ENCODE data around the gene SRF.

Gene SRF

DNA sequence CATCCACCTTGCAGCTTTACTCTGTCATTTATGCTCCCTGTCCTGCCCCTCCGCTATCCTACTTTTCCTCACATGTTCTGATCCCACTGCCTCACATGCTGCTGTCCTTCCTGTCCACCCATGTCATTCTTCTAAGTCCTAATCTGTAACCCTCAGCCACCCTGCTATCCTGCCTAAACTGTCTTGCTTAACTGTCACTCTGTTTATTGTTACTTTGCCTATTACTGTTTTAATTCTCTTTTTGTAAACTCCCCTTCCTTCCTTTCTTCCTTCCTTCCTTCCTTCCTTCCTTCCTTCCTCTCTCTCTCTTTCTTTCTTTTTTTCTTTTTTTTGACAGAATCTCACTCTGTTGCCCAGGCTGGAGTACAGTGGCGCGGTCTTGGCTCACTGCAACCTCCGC is 12.4 kb downstream of the SRF start:
- no peak for DNase-seq (ENCODE audit: low read depth in 2 of 2)

DNA sequence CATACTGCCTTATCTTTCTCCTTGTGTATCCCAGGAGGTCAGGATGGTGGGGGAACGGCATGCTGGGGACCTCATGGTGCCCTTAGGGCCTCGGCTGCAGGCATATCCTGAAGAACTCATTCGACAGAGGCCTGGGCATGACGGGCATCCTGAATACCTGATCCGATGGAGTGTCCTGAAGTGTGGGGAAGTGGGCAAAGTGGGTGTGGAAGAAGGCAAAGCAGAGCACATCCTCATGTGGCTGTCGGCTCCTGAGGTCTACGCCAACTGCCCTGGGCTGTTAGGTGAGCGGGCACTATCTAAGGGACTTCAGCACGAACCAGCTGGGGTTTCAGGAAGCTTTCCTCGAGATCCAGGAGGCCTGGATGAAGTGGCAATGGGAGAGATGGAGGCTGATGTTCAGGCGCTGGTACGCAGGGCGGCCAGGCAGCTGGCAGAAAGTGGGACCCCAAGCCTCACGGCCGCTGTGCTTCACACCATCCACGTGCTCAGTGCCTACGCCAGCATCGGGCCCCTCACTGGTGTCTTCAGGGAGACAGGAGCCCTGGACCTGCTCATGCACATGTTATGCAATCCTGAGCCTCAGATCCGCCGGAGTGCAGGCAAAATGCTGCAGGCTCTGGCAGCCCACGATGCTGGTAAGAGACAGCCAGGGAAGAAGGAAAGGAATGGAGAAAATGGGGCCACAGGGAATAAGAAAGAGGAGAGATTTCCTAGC is 13.4 kb downstream of the SRF start:
- DNase-seq (ENCODE audit: low read depth in 2 of 2), result no peak

DNA sequence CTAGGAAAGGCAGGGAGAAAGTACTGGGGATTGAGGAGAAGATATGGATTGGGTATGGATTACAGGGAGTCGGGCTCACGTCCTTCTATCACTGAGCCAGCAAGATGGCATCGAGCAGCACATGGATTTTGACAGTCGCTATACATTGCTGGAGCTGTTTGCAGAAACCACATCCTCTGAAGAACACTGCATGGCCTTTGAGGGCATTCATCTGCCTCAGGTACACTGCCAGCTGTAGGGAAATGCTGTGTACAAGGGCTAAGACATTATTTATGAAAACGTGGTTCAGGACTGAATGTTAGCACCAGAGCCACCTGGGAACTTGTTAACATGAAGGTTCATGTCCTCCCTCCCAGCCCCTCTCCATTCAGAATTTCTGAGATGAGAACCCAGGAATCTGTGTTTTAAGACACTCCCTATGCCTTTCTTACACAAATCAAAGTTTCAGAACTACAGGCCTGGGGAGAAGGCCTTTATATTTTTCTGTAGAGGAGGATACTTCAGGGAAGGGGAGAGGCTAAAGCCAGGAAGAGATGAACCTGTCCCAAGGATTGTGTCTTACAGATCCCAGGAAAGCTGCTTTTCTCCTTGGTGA is 14.4 kb downstream of the SRF start:
- DNase-seq (ENCODE audit: low read depth in 2 of 2), result no peak

- DNase-seq (ENCODE audit: low read depth in 2 of 2), result no peak
Observed at GRCh38 chr6:43186019-43186418, 14.9 kb downstream of the SRF start.

GRCh38 chr6:43186706-43187105 is 15.6 kb downstream of the SRF start:
- no peak for DNase-seq (ENCODE audit: low read depth in 2 of 2)

DNA sequence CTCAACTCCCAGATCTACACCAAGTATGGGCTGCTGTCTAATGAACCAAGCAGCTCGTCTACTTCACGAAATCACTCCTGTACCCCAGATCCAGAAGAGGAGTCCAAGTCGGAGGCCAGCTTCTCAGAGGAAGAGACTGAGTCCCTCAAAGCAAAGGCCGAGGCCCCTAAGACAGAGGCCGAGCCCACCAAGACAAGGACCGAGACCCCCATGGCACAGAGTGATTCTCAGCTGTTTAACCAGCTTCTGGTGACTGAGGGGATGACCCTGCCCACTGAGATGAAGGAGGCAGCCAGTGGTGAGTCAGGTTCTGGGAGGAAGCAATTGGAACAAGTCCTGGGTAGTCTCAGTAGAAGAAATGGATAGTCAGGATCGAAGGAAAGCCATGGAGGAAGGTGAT is 16.8 kb downstream of the SRF start:
- no peak for DNase-seq (ENCODE audit: low read depth in 2 of 2)

DNA sequence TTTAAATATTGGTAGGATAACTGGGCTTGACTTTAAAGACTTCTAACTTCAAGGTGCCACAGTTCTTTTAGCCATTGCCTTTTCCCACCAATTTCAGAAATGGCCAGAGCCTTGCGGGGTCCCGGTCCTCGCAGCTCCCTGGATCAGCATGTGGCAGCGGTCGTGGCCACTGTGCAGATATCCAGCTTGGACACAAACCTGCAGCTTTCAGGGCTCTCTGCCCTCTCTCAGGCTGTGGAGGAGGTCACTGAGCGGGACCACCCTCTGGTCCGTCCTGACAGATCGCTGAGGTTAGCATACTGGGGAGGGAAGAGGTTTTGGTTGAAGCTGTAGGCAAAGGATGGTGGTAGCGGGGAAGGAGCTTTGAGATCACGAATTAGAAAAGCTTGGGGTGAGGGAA is 17.4 kb downstream of the SRF start:
- no peak for DNase-seq (ENCODE audit: low read depth in 2 of 2)

- no peak for DNase-seq (ENCODE audit: low read depth in 2 of 2)
Observed at GRCh38 chr6:43189776-43190304, 18.8 kb downstream of the SRF start.

DNA sequence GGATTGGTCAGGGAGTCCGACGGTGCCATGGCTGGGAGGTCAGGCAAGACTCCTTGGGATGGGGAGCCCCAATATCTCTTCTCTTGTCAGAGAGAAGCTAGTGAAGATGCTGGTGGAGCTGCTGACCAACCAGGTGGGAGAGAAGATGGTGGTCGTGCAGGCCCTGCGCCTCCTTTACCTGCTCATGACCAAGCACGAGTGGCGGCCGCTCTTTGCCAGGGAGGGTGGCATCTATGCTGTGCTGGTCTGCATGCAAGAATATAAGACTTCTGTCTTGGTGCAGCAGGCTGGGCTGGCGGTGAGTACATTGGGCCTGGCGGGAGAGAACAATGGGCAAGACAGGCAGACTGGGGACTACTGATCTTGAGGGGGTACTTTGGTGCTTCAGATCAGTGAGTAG is 21.8 kb downstream of the SRF start:
- no peak for DNase-seq (ENCODE audit: low read depth in 2 of 2)

DNA sequence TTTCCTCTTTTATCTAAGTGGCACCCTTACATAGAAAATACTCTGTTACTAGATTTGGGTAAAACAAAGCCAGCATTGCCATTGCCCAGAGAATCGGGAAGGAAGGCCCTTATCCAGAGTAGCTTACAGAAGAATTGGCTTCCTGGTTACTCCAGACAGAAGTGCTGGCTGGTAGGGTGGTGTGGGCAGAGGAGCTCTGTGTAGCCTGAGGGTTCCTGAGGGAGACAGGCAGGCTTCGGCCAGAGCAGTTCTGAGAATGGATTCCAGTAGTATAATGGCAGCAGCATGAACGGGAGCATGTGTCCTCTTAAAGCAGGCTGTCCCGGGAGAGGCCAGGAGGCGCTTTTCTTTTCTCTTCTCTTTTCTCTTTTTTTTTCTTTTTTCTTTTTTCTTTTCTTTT is 22.9 kb downstream of the SRF start:
- DNase-seq (ENCODE audit: low read depth in 2 of 2), result no peak

DNA sequence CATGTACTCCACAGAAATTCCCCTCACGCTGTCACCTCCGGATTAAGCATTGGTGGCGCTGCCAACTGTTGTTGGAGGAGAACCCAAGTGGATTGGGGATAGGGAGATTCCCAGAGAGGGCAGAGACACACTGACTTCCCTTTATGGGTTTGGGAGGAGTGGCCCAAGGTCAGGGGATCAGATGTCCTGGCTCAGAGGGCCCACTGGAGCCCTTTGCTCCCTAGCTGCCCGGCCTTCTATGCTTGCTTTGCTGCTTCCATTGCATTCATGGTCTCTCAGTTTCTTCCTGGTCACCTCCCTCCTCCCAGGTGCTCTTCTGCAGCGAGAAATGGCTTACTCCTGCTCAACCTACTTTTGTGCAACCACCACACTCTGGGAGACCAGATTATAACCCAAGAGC is 25.3 kb downstream of the SRF start:
- DNase-seq (ENCODE audit: low read depth in 2 of 2), result no peak

DNA sequence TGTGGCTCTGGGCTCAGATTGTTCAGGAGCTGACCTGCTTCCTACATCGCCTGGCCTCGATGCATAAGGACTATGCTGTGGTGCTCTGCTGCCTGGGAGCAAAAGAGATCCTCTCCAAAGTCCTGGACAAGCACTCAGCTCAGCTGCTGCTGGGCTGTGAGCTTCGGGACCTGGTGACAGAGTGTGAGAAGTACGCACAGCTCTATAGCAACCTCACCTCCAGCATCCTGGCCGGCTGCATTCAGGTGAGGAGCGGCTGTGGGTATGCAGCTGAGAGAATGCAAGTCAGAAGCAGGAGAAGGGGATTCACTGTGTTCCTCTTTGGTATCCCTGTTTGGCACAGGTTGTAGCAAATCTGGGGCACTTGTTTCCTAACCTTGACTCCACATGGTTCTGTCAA is 28.8 kb downstream of the SRF start:
- no peak for DNase-seq (ENCODE audit: low read depth in 2 of 2)

DNA sequence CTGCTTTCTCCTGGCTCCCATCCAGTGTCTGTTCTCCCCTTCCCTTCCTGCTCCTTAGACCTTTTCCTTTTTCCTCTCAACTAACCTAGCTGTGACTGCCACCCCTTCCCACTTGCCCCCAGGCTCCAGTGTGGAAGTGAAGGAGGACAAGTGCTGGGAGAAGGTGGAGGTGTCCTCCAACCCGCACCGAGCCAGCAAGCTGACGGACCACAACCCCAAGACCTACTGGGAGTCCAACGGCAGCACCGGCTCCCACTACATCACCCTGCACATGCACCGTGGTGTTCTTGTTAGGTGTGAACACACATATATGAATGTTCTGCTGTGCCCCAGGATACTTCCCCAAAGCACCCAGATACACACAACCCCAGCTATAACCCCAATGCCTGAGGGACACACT is 29.5 kb downstream of the SRF start:
- DNase-seq (ENCODE audit: low read depth in 2 of 2), result no peak

GRCh38 chr6:43202451-43202850 is 31.4 kb downstream of the SRF start:
- DNase-seq (ENCODE audit: low read depth in 2 of 2), result no peak

DNA sequence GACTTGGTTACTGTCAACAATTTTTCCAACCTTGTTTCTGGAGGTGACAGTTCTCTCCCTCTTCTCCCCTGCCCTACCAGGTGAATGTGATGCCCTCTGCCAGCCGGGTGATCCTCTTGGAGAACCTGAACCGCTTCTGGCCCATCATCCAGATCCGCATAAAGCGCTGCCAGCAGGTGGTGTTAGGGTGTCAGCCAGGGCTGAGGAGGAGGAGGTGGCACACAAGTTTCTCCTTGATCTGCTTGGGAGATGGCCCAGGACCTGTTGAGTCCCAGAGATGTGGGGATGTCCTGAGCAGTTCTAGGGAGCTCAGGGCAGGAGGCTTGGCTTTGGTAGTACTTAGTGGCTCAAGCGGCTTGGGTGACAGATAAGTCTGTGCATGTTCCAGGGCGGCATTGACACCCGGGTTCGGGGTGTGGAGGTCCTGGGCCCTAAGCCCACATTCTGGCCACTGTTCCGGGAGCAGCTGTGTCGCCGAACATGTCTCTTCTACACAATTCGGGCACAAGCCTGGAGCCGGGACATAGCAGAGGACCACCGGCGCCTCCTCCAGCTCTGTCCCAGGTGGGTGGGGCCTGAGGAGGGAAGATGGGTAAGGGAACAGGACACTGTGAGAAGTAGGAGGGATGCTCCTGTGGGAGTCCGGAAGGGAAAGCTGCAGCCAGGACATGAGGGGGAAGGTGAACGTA is 32.1 kb downstream of the SRF start:
- no peak for DNase-seq (ENCODE audit: low read depth in 2 of 2)

GRCh38 chr6:43203718-43204095 is 32.6 kb downstream of the SRF start:
- DNase-seq (ENCODE audit: low read depth in 2 of 2), result no peak

- DNase-seq (ENCODE audit: low read depth in 2 of 2), result no peak
Observed at GRCh38 chr6:43204271-43205105, 33.4 kb downstream of the SRF start.

GRCh38 chr6:43205849-43206248 is 34.8 kb downstream of the SRF start:
- no peak for DNase-seq (ENCODE audit: low read depth in 2 of 2)

DNA sequence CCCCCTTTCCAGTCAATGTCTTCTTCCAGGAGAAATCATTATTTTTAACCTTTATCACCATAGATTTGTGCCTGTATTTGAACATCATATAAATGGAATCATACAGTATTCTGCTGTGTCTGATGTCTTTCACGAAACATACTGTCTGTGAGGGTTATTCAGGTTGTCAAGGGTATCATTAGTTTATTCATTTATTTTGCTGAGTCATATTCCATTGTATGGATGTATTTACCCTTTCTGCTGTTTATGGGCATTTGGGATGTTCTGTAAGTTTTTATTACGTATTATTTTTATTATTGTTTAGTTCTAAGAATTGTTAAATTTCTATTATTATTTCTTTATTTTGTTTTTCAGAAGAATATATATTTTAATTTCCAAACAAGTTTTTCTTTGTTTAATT is 36.2 kb downstream of the SRF start:
- no peak for DNase-seq (ENCODE audit: low read depth in 2 of 2)

- DNase-seq (ENCODE audit: low read depth in 2 of 2), result no peak
Observed at GRCh38 chr6:43211955-43212354, 40.9 kb downstream of the SRF start.

GRCh38 chr6:43213431-43213830 is 42.4 kb downstream of the SRF start:
- no peak for DNase-seq (ENCODE audit: low read depth in 2 of 2)

- DNase-seq (ENCODE audit: low read depth in 2 of 2), result no peak
Observed at GRCh38 chr6:43215066-43215465, 44.0 kb downstream of the SRF start.
